Measurements from ENCODE around the gene CROCC2.

CROCC2 gene

DNA sequence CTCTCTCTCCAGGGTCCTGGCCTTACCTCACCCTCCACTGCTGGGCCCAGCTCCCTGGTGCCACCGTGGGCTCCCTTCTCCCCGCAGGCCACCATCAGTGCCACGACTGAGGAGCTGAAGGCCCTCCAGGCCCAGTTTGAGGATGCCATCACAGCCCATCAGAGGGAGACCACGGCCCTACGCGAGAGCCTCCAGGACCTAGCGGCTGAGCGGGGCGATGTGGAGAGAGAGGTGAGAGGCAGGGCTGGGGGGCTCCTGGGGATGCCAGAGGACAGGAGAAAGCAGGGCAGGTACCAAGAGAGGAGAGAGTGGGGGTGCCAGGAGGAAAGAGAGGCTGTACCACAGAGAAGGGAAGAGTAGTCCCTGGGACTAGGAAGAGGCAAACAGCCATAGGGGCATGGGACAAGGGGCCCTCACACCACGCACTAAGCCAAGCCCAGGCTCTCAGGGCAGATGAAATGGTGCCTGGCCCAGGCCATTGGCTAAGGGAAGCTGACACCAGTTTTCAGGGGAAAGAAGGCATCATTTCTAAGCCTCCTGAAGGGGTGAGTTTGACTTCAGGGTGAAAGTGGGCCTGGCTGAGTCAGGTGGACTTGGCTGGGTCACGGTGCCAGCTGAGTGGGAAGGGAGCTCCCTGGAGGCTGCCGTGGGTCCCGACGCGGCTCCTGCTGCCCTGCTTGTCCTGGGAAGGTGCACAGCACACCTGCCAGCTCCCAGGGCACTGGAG lies 53.2 kb downstream of the CROCC2 start:
- DNase-seq: no peak

- DNase-seq: no peak
These were observed 53.8 kb downstream of the CROCC2 start for GRCh38 chr2:240959941-240960308.

GRCh38 chr2:240960309-240960970 lies 54.3 kb downstream of the CROCC2 start:
- no peak for DNase-seq

DNA sequence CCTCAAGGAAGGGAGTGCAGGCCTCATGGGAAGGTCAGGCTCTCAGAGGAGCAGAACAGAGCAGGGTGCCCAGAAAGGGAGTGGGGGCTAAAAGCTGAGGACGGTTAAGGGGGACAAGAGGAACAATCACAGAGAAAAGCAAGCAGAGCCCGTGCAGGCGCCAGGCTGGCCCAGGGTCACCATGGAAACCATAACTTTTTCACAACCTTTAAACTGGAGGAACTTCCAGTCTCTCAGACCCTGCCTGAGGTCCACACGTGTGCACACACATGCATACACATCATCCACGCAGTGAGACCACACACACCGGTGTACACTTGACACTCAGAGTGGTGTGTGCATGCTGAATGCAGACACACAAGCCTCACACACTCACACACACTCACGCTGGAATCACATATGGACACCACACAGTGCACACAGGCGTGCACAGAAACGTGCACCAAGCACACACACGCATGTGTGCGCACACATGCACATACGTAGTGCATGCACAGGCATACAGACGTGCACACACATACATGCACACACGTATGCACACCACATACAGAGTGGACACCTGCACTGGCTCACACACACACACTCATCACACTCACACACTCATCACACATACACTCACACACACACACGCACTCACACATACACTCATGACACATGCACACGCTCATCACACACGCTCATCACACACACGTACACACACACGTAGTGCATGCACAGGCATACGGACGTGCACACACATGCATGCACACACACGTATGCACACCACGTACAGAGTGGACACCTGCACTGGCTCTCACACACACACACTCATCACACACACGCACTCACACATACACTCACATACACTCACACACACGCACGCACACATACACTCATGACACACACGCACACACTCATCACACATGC lies 55.1 kb downstream of the CROCC2 start:
- no peak for DNase-seq

GRCh38 chr2:240961910-240962299 lies 55.8 kb downstream of the CROCC2 start:
- DNase-seq: no peak

DNA sequence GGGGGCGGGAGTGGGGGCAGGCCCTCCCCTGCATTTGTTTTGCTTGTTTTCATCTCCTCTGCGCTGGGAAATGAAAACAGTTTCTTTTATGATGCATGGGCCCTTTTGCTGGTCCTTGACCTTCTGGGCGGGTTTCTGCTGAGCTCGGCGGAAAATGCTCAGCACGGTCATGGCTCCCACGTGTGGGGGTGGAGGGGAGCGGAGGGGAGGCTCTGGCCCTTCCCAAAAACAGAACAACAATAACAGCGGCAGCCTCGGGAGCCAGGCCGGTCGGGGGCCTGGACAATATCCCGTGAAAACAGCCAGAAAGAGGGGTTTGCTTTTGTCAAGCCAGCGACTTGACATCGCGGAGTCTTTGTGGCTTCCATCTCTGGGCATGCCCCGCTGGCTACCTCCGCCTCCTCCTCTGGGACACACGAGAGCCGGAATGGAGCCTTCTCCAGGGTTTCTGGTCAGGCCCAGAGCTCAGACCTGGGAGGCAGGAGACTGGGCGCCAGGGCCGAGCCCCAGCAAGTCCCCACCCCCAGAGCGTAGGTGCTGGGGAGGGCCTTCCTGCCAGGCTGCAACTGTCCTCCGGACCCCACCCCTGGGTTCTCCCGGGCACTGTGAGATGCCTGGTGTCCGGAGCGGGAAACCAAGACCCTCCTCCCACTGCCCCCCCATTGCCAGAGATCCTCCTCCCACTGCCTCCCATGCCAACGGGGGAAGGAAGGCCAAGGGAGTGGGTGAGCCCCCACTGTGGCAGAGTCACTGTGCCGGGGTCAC lies 56.3 kb downstream of the CROCC2 start:
- DNase-seq: no peak

DNA sequence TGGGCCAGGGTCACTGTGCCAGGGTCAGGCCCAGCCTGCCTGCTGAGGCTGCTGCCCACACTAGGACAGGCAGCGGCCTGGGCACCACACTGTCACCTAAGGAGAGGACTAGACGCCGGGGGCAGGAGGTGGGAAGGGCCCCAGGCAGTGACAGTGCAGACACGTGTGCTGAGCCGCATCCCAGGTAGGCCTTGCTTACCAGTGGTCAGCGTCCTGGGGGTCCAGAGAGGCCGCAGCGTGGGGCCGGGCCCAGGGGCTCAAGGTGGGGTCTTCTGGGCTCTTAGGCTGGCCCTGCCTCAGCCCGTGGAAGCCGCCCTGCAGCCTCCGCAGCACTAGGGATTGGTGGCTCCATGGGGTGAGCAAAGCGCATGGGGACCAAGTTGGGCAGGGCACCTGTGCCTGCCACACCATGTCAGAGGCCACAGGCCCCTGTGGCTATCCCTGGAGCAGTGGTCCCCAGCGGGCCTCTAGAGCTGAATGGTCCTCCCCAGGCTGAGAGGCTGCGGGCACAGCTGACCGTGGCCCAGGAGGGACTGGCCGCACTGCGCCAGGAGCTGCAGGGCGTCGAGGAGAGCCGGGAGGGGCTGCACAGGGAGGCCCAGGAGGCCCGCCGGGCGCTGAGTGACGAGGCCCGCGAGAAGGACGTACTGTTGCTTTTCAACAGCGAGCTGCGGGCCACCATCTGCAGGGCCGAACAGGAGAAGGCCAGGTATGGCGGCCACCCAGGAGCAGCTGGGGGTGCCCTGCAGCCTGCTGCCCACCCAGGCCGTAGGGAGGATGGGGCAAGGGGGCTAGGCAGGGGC lies 57.1 kb downstream of the CROCC2 start:
- DNase-seq: no peak

GRCh38 chr2:240963868-240964703 lies 58.0 kb downstream of the CROCC2 start:
- DNase-seq: no peak

DNA sequence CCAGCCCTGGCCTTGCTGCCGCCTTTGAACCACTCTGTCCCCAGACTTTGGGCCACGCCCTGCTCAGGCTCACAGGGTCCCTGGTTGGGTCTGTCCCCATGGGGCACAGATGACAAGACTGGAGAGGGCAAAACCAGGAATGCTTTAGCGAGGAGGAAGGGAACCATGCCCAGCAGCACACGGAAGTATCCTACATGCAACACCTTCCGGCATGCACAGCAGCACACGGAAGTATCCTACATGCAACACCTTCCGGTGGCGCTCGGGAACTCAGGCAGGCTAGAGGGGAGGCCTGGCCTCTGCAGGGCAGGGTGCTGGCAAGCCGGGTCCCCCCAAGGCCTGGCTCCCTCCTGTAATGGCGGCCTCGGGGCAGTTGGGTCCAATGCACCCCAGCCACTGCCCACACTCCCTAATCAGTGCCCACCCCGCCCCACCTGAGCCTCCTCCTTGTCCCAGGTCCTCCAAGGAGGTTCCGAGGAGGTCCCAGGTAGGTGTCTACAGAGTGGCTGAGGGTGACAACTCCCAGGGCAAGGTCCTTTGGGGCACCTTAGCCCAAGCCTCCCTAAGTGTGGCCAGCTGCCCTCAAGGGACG lies 58.7 kb downstream of the CROCC2 start:
- no peak for DNase-seq

DNA sequence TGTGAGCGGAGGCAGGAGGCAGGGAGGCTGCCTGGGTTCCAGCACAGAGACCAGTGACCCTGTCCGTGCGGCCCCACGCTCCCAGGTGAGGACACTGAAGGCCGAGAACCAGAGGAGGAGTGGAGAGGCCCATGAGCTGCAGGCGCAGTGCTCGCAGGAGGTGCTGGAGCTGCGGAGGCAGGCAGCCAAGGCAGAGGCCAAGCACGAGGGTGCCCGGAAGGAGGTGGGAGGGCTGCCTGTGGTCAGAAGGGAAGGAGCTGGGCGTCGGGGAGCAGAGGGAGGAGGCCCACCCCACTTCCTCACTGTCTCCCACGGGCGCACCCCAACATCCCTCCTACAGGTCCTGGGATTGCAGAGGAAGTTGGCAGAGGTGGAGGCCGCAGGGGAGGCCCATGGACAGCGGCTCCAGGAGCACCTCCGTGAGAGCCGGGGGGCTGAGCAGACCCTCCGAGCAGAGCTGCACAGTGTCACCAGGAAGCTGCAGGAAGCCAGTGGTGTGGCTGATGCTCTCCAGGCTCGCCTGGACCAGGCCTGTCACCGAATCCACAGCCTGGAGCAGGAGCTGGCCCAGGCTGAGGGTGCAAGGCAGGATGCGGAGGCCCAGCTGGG lies 59.3 kb downstream of the CROCC2 start:
- no peak for DNase-seq

- DNase-seq: no peak
These were observed 59.8 kb downstream of the CROCC2 start for GRCh38 chr2:240965905-240966456.

GRCh38 chr2:240966457-240966905 lies 60.3 kb downstream of the CROCC2 start:
- DNase-seq: no peak

- DNase-seq: no peak
These were observed 61.0 kb downstream of the CROCC2 start for GRCh38 chr2:240966906-240967680.

DNA sequence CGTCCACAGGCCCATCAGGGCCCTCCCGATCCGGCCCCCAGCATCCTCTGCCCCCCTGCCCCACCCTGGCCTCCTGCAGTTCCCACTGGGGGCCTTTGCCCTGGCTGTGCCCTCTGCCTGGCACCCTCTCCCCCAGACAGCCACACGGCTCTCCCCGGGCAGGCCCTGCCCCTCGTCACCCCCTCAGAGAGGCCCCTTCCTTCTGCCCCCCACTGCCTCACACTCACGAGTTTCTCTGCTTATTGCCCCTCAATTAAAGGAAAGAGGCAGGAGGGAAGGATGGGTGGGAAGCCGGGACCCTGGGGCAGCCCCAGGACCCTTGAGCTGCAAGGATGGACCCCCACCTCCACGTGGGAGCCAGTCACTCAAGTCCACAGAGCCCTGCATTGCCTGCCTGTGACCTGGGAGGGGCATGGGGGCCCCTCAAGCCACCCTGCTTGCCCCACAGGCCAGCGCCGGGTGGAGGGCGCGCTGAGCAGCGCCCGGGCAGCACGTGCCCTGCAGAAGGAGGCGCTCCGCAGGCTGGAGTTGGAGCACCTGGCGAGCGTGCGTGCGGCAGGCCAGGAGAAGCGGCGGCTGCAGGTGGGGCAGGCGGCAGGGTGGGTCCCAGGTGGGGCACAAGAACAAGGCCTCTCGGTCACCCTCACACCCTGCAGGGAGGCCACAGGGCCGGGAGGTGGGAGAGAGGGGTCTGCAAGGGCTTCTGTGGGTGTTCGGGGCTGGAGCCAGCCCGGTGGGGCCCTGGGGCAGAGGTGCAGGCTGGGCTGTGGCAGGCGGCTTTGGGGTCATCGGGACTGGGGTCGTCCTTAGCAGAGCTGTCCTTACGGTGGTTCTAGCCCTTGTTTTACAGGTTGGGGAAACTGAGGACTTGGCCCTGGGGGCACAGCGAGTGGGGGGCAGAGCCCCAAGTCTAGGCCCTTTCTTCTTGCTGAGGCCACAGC lies 61.8 kb downstream of the CROCC2 start:
- DNase-seq: no peak

GRCh38 chr2:240968731-240969624 lies 62.8 kb downstream of the CROCC2 start:
- DNase-seq: no peak

DNA sequence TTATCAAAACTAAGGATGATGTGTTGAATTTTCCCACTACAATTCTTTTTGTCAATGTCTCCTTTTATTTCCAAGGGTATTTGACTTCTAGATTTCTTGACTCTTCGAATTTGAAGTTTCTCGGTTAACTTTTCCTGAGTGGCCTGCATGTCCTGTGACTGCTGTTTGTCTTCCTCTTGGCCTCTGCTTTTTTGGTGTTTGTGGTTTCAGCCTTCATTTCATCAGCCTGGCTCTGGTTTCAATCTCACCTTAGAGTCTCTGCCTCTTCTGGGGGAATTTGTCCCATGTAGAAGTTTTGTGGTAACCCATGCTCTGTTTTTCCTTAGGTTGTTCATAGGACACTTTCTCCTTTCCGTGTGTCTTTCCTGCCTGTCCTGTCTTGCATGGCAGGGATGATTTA lies 64.0 kb downstream of the CROCC2 start:
- DNase-seq: no peak

- no peak for DNase-seq
These were observed 64.7 kb downstream of the CROCC2 start for GRCh38 chr2:240970816-240971215.

Data from NCI-H345 (cell line).